SK-N-SH (cell line): ENCODE results near the gene REC8. TPM values are rescaled to one million over a fixed set of nuclear protein-coding genes. Genes with fewer than 3 reads are reported as not detected.

Source experiments
- CTCF ChIA-PET: fragments of 300-600, 350-600 bp; formaldehyde crosslinking; extraction: SDS; loops from one replicate; lab custom pipeline; 2021; lab: Yijun Ruan, JAX
- POLR2A ChIA-PET: fragments of 350-600 bp; sonication (Branson Sonifier 250); formaldehyde crosslinking; extraction: SDS; loops from one replicate; lab custom pipeline; 2020; ENCODE audit warnings: antibody characterized with exemption, inconsistent platforms; lab: Yijun Ruan, JAX
- DNase-seq: peaks from one replicate; pipeline ENCODE4 v3.0.0; 2012
- H2AFZ ChIP-seq: fragments of 200-600 bp; sonication (generic); 2 replicates; pipeline ENCODE4 v1.8.1; 2016; ENCODE audit warnings: antibody characterized with exemption, mild to moderate bottlenecking, low read depth
- H3F3A ChIP-seq: fragments of 200-600 bp; sonication (generic); replicated peaks from 2 replicates; pipeline ENCODE3; 2016; ENCODE audit warnings: antibody characterized with exemption, mild to moderate bottlenecking; ENCODE audit not compliant: insufficient read depth
- H3K27ac ChIP-seq, 2 experiments: fragments of 200-500 bp in 1 of 2; fragments of 200-600 bp in 1 of 2; sonication (Bioruptor generic) in 1 of 2; sonication (generic), shearing (Covaris generic) in 1 of 2; 2 replicates each; pipeline versions ENCODE4 v1.5.1 to v1.6.1; 2014 to 2016; ENCODE audit warnings: low read depth in 2 of 2, inconsistent platforms in 1 of 2, low read length in 1 of 2, mild to moderate bottlenecking in 1 of 2, mixed read lengths in 1 of 2
- H3K27me3 ChIP-seq: fragments of 200-600 bp; sonication (generic), shearing (Covaris generic); 2 replicates; pipeline ENCODE4 v1.6.1; 2016; ENCODE audit warnings: mixed run types; ENCODE audit not compliant: insufficient read depth
- H3K36me3 ChIP-seq, 2 experiments: fragments of 200-500 bp in 1 of 2; fragments of 200-600 bp in 1 of 2; sonication (Bioruptor generic) in 1 of 2; sonication (generic) in 1 of 2; replicated peaks in 1 of 2; 2 replicates each; pipeline versions ENCODE3 to v1.5.1; 2014 to 2016; ENCODE audit warnings: low read length in 1 of 2, mild to moderate bottlenecking in 1 of 2; ENCODE audit not compliant: insufficient read depth in 2 of 2, control insufficient read depth in 1 of 2
- H3K4me1 ChIP-seq, 2 experiments: fragments of 200-500 bp in 1 of 2; fragments of 200-600 bp in 1 of 2; sonication (Bioruptor generic) in 1 of 2; sonication (generic), shearing (Covaris generic) in 1 of 2; 2 replicates each; pipeline versions ENCODE4 v1.5.1 to v1.6.1; 2014 to 2016; ENCODE audit warnings: low read depth in 1 of 2, low read length in 1 of 2, mixed run types in 1 of 2; ENCODE audit not compliant: insufficient read depth in 2 of 2, control insufficient read depth in 1 of 2
- H3K4me2 ChIP-seq: fragments of 200-600 bp; sonication (generic), shearing (Covaris generic); 2 replicates; pipeline ENCODE4 v1.6.1; 2017; ENCODE audit warnings: mixed run types
- H3K4me3 ChIP-seq, 2 experiments: fragments of 200-500 bp in 1 of 2; fragments of 200-600 bp in 1 of 2; sonication (Bioruptor generic) in 1 of 2; sonication (generic), shearing (Covaris generic) in 1 of 2; 2 replicates each; pipeline versions ENCODE4 v1.5.1 to v1.8.1; 2014 to 2016; ENCODE audit warnings: low read depth in 2 of 2, inconsistent platforms in 1 of 2, low read length in 1 of 2, mild to moderate bottlenecking in 1 of 2, mixed read lengths in 1 of 2, moderate library complexity in 1 of 2
- H3K79me2 ChIP-seq: fragments of 200-600 bp; sonication (generic); 2 replicates; pipeline ENCODE4 v1.8.1; 2017; ENCODE audit warnings: mild to moderate bottlenecking; ENCODE audit not compliant: insufficient read depth
- H3K9ac ChIP-seq: fragments of 200-600 bp; sonication (generic); 2 replicates; pipeline ENCODE4 v1.6.1; 2017; ENCODE audit warnings: mixed run types
- H3K9me2 ChIP-seq: fragments of 200-600 bp; sonication (generic); 2 replicates; pipeline ENCODE4 v1.6.1; 2017; ENCODE audit warnings: mixed run types
- H3K9me3 ChIP-seq: fragments of 200-600 bp; sonication (generic); 2 replicates; pipeline ENCODE4 v1.6.1; 2017; ENCODE audit warnings: mixed run types, mild to moderate bottlenecking, moderate library complexity
- H4K20me1 ChIP-seq: fragments of 200-600 bp; sonication (generic); 2 replicates; pipeline ENCODE4 v1.6.1; 2017; ENCODE audit warnings: mild to moderate bottlenecking, mixed run types; ENCODE audit not compliant: insufficient read depth
- CHD2 ChIP-seq: fragments of 150-350 bp; IDR thresholded peaks from 2 replicates; pipeline ENCODE4 v1.6.1; 2018; ENCODE audit warnings: low read length; ENCODE audit not compliant: partially characterized antibody
- CTCF ChIP-seq: fragments of 200-600 bp; sonication (generic); IDR thresholded peaks from 2 replicates; pipeline ENCODE4 v1.6.1; 2017; ENCODE audit warnings: antibody characterized with exemption, mild to moderate bottlenecking, moderate library complexity
- ELF1 ChIP-seq: IDR thresholded peaks from 2 replicates; pipeline ENCODE4 v1.4.0; 2012
- FOXJ3 ChIP-seq: sonication (generic); formaldehyde crosslinking; IDR thresholded peaks from 2 replicates; pipeline ENCODE4 v1.5.1; 2020; ENCODE audit warnings: mild to moderate bottlenecking, missing genetic modification reagents
- MAX ChIP-seq: IDR thresholded peaks from 2 replicates; pipeline ENCODE4 v1.4.0; 2012; ENCODE audit warnings: low read depth
- MEF2A ChIP-seq: IDR thresholded peaks from 2 replicates; pipeline ENCODE4 v1.4.0; 2012; ENCODE audit warnings: low read depth, borderline replicate concordance
- MXI1 ChIP-seq: IDR thresholded peaks from 2 replicates; pipeline ENCODE4 v1.6.1; 2012; ENCODE audit warnings: mild to moderate bottlenecking, low read depth, low read length, improper control_type of control experiment
- RAD21 ChIP-seq: IDR thresholded peaks from 2 replicates; pipeline ENCODE4 v1.6.1; 2012; ENCODE audit warnings: mild to moderate bottlenecking, low read length
- REST ChIP-seq: IDR thresholded peaks from 2 replicates; pipeline ENCODE4 v1.6.1; 2012; ENCODE audit warnings: mild to moderate bottlenecking, low read depth, low read length, moderate library complexity
- SMC3 ChIP-seq: IDR thresholded peaks from 2 replicates; pipeline ENCODE4 v1.6.1; 2012; ENCODE audit warnings: low read depth, low read length, improper control_type of control experiment
- TAF1 ChIP-seq: IDR thresholded peaks from 2 replicates; pipeline ENCODE4 v1.6.1; 2012; ENCODE audit warnings: low read depth, mild to moderate bottlenecking, low read length, moderate library complexity, borderline replicate concordance
- TCF12 ChIP-seq: IDR thresholded peaks from 2 replicates; pipeline ENCODE4 v1.4.0; 2012
- USF1 ChIP-seq: IDR thresholded peaks from 2 replicates; pipeline ENCODE4 v1.4.0; 2012; ENCODE audit warnings: low read depth, borderline replicate concordance
- YY1 ChIP-seq: IDR thresholded peaks from 2 replicates; pipeline ENCODE4 v1.4.0; 2012; ENCODE audit warnings: low read depth, mild to moderate bottlenecking
- ZBTB33 ChIP-seq: IDR thresholded peaks from 2 replicates; pipeline ENCODE4 v1.4.0; 2012; ENCODE audit warnings: low read depth, borderline replicate concordance
- WGBS: methylation state at CpG from one replicate; pipeline ENCODE4 v1.1.6; 2017; ENCODE audit warnings: low lambda C conversion rate; 5-methylcytosine and 5-hydroxymethylcytosine counted together
- polyA plus RNA-seq, 3 experiments: library from polyadenylated mRNA; depleted of rRNA; stranded (reverse); fragments of >200 nt; gene quantifications; 2 replicates each; pipeline ENCODE4 v1.2.3, GENCODE V29; 2012

The REC8 gene
- polyA plus RNA-seq, 1 of the 3 experiments (the other 2 are of a cell fraction): 23.2 TPM

GRCh38 chr14:24150993-24151392 lies 20.9 kb upstream of the REC8 start:
- peaks cover 41 to 48% of the 10 kb centered on the region in 2 experiments for H3K36me3 ChIP-seq
- no peaks in the 10 kb centered on the region for H3K27me3 ChIP-seq
- no peaks in the 10 kb centered on the region for H3K9me2 ChIP-seq
- H2AFZ ChIP-seq: no peak overlapping the region
- peaks cover 10% of the 10 kb centered on the region; the same call in 1 of the 2 replicates for H4K20me1 ChIP-seq
- H3K4me3 ChIP-seq: no peak overlapping the region
- ChIA-PET POLR2A (interaction anchor here (1.1 to 2.4 kb wide), 3 partner anchors 8 to 11 kb away, joined by 3 to 10 read pairs (median 4); partner anchors contain the start of genes EMC9 and IRF9), CTCF (interaction anchor here (0.8 to 3.4 kb wide), 4 partner anchors 10 to 157 kb away, joined by 3 to 29 read pairs (median 4); partner anchors contain the start of genes CIDEB, FITM1 and IRF9)
- peaks cover 32% of the 10 kb centered on the region for H3K79me2 ChIP-seq
- H3F3A ChIP-seq: peaks cover 5% of the 10 kb centered on the region
- no peak overlapping the region for H3K4me2 ChIP-seq
- peaks cover 6 to 11% of the 10 kb centered on the region in 2 experiments; a peak in 3 of 4 replicates for H3K4me1 ChIP-seq
- no peak for DNase-seq
- no peaks in the 10 kb centered on the region for H3K9me3 ChIP-seq
- TF ChIP-seq ELF1: no peak
- H3K27ac ChIP-seq: no peak overlapping the region
- 93% methylated on average over 8 of the region's 9 CpGs for WGBS
- no peak overlapping the region for H3K9ac ChIP-seq

GRCh38 chr14:24151404-24152080 lies 20.3 kb upstream of the REC8 start:
- Histone ChIP-seq H3K9me2 (no peaks in the 10 kb centered on the region), H3K4me1 (peaks cover 6 to 9% of the 10 kb centered on the region in 2 experiments; a peak in 3 of 4 replicates), H3K79me2 (peaks cover 29% of the 10 kb centered on the region), H3K9ac (no peak overlapping the region), H3F3A (peaks cover 5% of the 10 kb centered on the region), H3K9me3 (no peaks in the 10 kb centered on the region), H3K36me3 (peaks cover 46 to 51% of the 10 kb centered on the region in 2 experiments), H2AFZ (no peak overlapping the region), H4K20me1 (peaks cover 10% of the 10 kb centered on the region; the same call in 1 of the 2 replicates), H3K4me3 (no peak overlapping the region), H3K4me2 (no peak overlapping the region), H3K27me3 (no peaks in the 10 kb centered on the region), H3K27ac (no peak overlapping the region)
- POLR2A ChIA-PET: interaction anchor here (1.1 to 2.4 kb wide), 3 partner anchors 8 to 10 kb away, joined by 3 to 10 read pairs (median 4); partner anchors contain the start of genes EMC9 and IRF9
- TF ChIP-seq SMC3 (no peak), USF1 (no peak), MXI1 (no peak), CHD2 (no peak), YY1 (no peak), FOXJ3 (no peak), REST (no peak), ELF1 (no peak), CTCF (no peak), RAD21 (no peak), TCF12 (no peak), ZBTB33 (no peak), MEF2A (no peak), MAX (no peak), TAF1 (no peak)
- 98% methylated on average over 11 of the region's 16 CpGs for WGBS
- CTCF ChIA-PET: interaction anchor here (0.8 to 3.4 kb wide), 5 partner anchors 9 to 157 kb away, joined by 3 to 29 read pairs (median 6); partner anchors contain the start of genes CIDEB, FITM1 and IRF9
- no peak for DNase-seq
